GM21717 (cell line): ENCODE results near the gene USP21.

Experiments used
- ATAC-seq: cut with Tn5 transposase; IDR thresholded peaks from one replicate; pipeline ENCODE4 v1.9.1; 2021; ENCODE audit warnings: mild to moderate bottlenecking, moderate library complexity; ENCODE audit not compliant: unreplicated experiment

Gene USP21

DNA sequence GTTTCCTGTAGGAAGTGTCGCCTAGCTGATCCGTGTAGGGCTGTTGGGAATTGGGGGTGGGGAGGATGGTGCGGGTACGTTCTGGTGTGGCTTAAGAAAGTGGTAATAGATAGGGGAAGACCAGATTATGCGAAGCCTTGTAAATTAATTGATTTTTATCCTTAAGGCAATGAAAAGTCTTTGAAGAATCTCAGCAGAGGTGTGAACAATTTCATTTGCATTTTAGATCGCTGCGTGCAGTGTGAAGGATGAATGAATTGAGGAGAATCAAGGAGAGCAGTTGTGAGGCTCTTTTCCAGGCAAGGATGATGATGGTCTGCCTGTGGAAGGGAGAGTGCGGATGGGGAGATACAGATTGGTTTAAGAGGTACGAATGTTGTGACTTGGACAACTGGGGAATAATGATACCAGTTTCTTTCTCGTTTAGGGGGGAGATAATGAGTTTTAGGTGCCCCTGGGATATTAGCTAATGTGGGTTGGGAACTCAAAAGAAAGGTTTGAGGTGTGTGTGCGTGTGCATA, 26.0 kb upstream of the USP21 start:
- no peak for ATAC-seq

- ATAC-seq: no peak
Measured at GRCh38 chr1:161137881-161138280, 21.4 kb upstream of the USP21 start.

DNA sequence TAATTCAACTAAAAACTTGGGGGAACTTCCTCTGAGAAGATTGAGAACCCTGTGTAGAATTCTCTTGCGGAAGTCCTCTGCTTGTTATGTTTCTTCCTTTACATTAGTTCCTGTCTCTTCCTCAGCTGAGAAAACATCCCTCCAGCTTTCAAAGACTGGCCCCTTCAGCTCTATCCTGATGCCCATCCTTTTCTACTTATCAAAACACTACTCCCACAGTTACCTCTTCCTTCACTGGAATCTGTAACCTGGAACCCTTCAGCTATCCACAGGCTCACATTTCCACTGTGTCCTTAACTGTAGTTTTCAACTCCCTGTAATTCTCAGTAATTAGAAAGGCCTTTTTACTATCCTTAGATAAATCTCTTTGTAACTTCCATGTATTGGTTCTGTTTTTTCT, 20.9 kb upstream of the USP21 start:
- ATAC-seq: no peak

DNA sequence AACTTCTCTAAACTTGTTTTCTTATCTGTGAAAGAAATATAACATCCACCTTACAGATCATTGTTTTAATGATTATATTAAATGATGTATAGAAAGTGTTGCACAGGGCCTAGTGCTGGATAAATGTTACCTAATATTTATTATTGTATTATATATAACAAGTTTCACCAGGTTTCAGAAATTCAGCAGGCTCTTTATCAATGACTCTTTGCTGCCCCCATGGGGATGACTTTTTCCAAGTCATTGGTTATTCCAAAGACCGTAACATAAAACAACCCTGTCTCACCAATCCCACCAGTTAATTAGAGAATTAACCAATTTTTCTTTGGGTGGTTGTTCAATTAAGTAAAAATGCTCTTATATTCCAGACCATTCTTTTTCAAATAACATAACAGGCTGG, 19.5 kb upstream of the USP21 start:
- no peak for ATAC-seq

- ATAC-seq: no peak
Measured at GRCh38 chr1:161140755-161141400, 18.4 kb upstream of the USP21 start.

GRCh38 chr1:161145832-161146231, 13.5 kb upstream of the USP21 start:
- ATAC-seq: no peak

DNA sequence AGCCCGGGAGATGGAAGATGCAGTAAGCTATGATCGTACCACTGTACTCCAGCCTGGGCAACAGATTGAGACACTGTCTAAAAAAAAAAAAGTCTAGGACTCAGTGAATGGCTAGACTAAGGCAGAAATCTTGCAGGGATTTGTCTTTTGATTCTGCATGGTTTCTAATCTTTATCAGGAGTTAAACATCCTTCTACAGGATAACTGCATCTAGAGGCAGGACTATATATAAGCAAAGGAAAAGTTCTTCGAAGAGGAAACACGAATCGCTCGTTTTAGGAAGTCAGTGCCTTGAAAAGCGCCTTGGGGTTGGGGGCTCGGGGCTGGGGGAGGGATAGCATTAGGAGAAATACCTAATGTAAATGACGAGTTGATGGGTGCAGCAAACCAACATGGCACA, 6.1 kb upstream of the USP21 start:
- no peak for ATAC-seq

- ATAC-seq: peak; percentile 68
Measured at GRCh38 chr1:161153682-161154337, 5.5 kb upstream of the USP21 start, which contains the start of gene UFC1. TSS of gene UFC1 (plus strand) at chr1:161153978. CDS start at chr1:161153998, 20 bp downstream.

DNA sequence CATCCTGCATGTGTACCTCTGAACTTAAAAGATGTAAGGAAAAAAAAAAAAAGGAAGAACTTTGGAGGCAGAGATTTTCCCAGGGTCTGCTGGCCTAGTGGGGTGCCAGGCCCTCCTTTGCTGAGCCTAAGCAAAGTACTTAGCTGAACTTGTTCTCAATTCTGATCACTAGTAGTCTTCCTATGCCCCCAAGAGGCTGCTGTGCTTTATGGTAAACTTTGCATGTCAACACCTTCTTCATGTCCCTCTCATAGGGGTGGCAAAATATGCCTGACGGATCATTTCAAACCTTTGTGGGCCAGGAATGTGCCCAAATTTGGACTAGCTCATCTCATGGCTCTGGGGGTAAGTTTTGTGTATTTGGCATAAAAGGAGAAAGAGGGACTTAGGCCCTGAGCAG, 1.4 kb upstream of the USP21 start:
- ATAC-seq: no peak

DNA sequence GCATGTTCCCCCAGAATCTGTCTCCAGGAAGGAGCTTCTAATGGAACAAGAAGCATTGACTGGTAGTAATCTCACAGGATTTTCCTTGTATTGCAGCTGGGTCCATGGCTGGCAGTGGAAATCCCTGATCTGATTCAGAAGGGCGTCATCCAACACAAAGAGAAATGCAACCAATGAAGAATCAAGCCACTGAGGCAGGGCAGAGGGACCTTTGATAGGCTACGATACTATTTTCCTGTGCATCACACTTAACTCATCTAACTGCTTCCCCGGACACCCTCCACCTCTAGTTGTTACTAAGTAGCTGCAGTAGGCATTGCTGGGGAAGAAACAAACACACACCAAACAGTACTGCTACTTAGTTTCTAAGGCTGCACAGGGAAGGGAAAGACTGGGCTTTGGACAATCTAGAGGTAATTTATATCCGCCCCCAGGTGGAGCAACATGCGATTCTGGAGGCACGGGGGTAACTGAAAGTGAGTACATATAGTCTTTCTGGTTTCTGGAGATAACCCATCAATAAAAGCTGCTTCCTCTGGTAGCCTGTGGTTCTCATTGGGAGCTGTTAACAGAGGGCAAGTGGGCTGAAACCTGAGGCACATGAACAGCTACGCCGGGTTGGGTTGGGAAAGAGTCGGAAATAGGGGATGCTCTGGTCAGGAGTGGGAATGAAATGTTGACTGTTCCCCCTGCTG, 837 bp upstream of the USP21 start:
- no peak for ATAC-seq

DNA sequence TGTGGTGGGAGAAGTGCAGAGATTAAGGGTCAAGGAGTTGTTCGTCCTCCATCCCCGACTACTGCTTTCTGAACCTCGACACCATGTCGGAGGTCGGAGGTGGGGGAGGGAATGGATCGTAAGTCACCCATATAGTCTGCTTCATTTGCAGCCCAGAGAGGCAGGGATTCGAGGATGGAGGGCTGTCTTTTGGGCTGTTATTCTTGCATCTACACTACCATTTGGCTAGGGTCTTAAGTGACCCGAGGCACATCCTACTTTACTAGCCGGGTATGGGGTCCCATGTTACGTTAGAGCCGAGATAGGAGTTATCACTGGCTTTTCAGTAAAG, 578 bp downstream of the USP21 start:
- ATAC-seq: no peak

DNA sequence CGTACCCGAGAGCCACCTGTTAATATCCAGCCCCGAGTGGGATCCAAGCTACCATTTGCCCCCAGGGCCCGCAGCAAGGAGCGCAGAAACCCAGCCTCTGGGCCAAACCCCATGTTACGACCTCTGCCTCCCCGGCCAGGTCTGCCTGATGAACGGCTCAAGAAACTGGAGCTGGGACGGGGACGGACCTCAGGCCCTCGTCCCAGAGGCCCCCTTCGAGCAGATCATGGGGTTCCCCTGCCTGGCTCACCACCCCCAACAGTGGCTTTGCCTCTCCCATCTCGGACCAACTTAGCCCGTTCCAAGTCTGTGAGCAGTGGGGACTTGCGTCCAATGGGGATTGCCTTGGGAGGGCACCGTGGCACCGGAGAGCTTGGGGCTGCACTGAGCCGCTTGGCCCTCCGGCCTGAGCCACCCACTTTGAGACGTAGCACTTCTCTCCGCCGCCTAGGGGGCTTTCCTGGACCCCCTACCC, 1.4 kb downstream of the USP21 start:
- no peak for ATAC-seq

DNA sequence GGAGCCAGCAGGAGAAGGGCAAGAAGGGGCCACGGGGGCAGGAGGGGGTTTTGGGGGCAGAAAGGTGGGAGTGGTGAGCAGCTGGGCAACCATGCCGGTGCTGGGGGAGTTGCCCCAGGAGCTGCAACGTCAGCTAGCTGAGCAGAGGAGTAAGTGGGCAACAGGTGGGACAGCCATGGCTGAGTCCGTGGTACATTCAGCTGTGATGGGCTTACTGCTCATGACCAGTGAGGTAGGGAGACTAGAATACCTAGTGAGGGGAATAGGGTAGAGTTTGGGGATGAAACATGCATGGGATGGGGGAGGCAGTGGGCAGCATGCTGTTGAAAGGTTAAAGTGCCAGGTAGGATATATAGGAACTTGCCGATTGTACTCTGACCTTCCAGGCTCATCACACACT, 2.4 kb downstream of the USP21 start:
- ATAC-seq: no peak

DNA sequence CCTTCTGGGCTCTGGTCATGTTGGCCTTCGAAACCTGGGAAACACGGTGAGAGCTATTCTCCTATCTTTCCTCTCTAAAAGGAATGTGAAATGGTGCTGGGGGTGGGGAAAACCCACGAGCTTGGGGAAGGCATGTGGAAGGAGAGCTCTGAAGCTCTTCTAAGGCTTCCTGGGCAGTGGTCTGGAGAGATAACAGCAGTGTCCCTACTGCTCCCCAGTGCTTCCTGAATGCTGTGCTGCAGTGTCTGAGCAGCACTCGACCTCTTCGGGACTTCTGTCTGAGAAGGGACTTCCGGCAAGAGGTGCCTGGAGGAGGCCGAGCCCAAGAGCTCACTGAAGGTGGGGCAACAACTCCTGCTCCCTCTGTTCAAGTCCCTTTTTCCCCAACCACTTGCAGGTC, 2.8 kb downstream of the USP21 start:
- no peak for ATAC-seq

DNA sequence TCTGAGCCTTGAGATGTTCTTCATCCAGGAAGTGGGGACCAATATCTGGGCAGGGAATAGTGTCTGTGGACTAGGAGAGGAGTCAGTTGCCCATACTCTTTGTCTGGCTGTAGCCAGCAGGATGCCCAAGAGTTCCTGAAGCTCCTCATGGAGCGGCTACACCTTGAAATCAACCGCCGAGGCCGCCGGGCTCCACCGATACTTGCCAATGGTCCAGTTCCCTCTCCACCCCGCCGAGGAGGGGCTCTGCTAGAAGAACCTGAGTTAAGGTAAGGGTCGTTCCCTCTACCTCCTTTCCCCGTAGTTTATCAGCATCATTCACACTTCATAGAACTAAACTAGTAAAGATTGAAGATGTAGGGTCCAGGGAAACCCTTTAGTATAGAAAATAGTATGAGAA, 3.5 kb downstream of the USP21 start:
- no peak for ATAC-seq

DNA sequence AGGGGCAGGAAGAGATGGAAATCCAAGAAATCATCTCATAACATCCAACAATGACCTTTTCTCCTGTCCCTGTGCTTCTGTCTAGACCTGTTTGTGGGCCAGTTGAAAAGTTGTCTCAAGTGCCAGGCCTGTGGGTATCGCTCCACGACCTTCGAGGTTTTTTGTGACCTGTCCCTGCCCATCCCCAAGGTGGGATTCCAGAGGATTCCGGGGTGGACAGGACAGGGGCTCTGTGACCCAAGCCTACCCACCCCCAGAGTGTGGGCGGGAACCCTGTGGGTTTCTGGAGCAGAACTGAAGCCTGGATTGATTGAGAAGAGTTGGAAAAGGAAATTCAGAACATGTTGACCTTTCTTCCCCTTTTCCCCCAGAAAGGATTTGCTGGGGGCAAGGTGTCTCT, 4.5 kb downstream of the USP21 start:
- ATAC-seq: no peak

DNA sequence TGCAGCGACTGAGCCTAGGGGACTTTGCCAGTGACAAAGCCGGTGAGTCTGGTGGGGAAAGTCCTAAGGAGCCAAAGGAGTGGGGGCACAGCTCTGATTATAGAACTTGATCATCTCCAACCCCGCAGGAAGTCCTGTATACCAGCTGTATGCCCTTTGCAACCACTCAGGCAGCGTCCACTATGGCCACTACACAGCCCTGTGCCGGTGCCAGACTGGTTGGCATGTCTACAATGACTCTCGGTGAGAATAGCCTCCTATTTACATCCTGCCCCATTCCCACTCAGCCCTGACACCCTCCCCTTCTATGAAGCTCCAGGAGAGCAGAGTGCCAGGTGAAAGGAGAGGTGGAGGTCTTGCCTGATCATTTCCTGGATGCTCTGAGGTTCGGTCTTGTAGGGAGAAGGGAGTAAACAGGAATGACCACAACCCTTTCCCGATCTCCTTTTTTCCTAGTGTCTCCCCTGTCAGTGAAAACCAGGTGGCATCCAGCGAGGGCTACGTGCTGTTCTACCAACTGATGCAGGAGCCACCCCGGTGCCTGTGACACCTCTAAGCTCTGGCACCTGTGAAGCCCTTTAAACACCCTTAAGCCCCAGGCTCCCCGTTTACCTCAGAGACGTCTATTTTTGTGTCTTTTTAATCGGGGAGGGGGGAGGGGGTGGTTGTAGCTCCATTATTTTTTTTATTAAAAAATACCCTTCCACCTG, 5.8 kb downstream of the USP21 start:
- ATAC-seq: no peak

DNA sequence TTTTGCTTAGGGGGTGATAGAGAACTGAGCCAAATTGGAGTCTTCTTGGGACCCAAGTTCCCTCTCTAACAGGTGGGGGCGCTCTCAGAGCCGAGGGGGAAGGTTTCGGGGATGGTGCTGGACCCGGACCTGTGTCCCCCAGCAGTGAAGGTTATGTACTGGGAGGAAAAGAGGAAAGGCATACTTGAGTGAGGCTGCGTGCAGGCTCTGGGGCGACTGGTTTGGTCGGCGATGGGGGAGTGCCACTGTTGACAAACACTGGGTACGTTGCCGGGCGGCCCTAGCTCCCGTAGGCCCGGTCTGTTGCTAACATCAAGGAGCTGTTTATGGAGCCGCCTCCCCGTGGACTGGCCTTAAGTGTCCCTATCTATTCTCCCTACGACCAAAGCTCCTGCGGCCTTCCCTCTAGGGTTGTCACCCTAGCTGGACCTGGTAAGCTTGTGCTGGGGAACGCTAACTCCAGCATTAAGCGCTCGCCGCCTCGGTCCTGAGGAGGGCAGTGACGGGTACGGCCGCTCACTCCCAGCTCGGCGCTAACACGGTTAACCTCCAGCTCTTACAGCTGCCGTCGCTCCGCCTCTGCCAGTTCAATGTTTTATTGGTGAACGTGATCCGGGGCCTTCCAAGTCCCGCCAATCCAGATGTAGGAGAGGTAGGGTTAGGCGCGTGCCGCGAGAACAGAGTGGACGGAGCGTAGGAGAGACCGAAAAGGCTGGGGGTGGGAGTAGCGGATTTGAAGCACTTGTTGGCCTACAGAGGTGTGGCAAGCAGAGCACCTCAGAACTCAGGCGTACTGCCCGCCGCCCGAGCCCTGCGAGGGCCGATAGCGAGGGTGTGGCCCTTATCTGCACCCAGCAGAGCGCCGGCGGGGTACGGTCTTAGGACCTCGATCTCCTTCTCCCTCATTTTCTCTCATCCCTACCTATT, 6.7 kb downstream of the USP21 start, which contains the start of gene PPOX:
PPOX (plus strand) TSS at position 685 of the 927 bp plus-strand sequence. CDS start 422 bp downstream, outside the sequence.
- ATAC-seq: peak; percentile 91

DNA sequence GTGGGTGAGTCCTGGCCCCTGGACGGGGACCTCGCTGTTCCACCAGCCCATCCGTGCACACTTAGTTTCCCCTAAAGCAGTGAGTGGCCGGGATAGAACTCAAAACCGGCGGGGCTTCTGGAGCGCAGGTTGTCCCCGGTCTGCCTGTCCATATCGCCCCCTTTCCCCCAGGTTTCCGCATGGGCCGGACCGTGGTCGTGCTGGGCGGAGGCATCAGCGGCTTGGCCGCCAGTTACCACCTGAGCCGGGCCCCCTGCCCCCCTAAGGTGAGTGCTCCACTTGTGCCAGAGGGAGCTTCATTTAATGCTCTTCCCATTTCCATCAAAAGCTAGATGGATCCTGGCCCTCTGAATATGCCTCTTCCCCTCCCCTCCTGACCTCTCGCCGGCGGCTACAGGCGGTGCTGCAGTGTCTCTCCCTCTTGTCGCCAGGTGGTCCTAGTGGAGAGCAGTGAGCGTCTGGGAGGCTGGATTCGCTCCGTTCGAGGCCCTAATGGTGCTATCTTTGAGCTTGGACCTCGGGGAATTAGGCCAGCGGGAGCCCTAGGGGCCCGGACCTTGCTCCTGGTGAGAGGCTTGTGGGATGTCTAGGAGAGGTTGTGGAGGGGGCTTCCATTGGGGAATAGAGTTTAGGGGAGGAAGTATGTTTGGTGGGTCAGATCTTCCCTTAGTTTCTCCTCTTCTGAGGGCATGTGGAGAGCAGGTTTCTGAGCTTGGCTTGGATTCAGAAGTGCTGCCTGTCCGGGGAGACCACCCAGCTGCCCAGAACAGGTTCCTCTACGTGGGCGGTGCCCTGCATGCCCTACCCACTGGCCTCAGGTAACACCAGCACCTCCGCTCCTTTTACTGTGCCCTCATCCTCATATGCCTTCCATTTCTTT, 7.6 kb downstream of the USP21 start:
- ATAC-seq: no peak
